GM12875 (cell line): ENCODE results near the gene SKAP1.
"Not testable (repeated sequence)": the region's sequence is repeated elsewhere in the genome, so short reads cannot be mapped to it uniquely, and the experiment has no call there.

Experiments
- H3K4me3 ChIP-seq: one replicate; pipeline ENCODE4 v1.5.1; 2011; ENCODE audit warnings: low read depth, low read length, control low read depth
- CTCF ChIP-seq: IDR thresholded peaks from 2 replicates; pipeline ENCODE4 v1.5.1; 2011; ENCODE audit warnings: low read depth, mild to moderate bottlenecking, control low read depth, inconsistent platforms, low read length, moderate library complexity, borderline replicate concordance; ENCODE audit not compliant: insufficient read depth

SKAP1 gene

DNA sequence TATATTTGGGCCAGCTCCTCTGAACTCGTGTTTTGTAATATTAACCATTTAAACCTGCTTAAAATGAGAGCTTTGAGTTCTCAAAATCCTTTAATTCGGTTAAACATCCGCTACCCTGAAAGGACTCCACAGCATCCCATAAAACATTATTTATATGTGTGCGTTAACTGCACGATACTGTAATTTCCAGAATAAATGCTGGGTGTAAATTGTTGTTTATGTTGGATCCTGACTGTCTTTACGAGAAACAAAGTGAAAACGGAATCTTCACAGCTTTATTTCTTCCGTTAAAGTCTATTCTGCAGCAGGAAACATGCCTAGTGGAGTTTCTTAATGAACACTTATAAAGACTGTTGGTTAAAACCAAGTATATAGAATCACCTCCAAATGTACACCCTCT lies 179.1 kb downstream of the SKAP1 start:
- no peak for TF ChIP-seq CTCF
- H3K4me3 ChIP-seq = no peak overlapping the region

- H3K4me3 ChIP-seq = not testable (repeated sequence)
These were observed 180.0 kb downstream of the SKAP1 start for GRCh38 chr17:48250059-48250458.

GRCh38 chr17:48247603-48248002 lies 182.4 kb downstream of the SKAP1 start:
- no peak for TF ChIP-seq CTCF
- H3K4me3 ChIP-seq = no peak overlapping the region

DNA sequence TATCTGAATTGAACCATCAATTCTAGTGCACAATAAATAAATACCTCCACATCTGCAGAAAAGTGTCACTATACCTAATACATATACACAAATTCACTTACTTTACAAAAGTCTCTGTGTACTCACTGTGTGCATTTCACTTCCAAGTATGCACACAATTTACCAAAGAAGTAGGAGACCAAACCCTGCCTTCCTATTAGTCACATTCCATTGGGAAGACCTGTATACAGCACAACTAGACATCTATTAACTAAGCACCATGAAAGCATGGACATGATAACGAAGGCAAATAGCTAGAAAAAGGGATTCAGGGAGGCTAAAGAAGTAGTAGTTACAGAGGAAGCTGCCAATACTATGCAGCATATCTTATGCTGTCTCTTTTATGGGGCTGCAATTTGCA lies 183.0 kb downstream of the SKAP1 start:
- H3K4me3 ChIP-seq = no peak overlapping the region

GRCh38 chr17:48246612-48247011 lies 183.4 kb downstream of the SKAP1 start:
- no peak for TF ChIP-seq CTCF
- H3K4me3 ChIP-seq = no peak overlapping the region

More for the DNA sequence above, 183.0 kb downstream of the SKAP1 start:
- no peak for TF ChIP-seq CTCF

DNA sequence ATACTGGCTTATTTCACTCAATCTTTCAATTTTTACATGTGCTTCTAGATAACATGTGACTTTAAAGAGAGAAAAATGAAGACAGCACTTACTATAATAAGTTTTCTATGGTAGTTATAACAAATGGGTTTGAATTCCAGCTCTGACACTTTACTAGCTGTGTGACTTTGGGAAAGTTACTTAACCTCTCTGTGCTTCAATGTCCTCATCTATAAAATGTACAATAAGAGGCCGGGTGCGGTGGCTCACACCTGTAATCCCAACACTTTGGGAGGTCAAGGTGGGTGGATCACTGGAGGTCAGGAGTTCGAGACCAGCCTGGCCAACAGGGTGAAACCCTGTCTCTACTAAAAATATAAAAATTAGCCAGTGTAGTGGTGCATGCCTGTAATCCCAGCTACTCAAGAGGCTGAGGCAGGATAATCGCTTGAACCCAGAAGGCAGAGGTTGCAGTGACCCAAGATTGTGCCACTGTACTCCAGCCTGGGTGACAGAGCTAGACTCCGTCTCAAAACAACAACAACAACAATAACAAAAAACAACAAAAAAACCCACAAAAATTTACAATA lies 184.5 kb downstream of the SKAP1 start:
- not testable (repeated sequence) for H3K4me3 ChIP-seq

DNA sequence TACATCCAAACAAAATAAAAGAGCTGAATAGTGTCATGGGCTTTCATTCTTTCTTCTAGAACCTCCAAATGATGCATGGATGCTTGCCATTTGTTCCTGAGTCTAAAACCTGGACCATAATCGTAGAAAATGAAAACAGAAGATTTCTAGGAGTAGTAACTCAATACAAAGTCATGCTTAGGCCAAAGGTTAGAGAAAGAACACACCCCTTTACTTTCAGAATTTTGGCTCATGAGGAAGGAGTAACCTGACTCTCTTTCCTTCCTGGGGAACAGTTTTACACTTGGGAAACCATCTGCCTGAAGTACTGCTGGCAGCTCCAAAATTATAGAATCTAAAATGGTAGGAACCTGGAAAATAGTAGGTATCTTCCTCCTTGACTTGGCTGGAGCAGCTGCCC lies 185.2 kb downstream of the SKAP1 start:
- no peak for TF ChIP-seq CTCF

GRCh38 chr17:48244121-48244711 lies 185.8 kb downstream of the SKAP1 start:
- no peak overlapping the region for H3K4me3 ChIP-seq
- TF ChIP-seq CTCF = no peak

More for the DNA sequence above, 185.2 kb downstream of the SKAP1 start:
- no peak overlapping the region for H3K4me3 ChIP-seq
